Measurements from ENCODE around the gene PALLD. TPM values are rescaled to one million over a fixed set of nuclear protein-coding genes. Genes with fewer than 3 reads are reported as not detected.
A peak's percentile ranks its signal among the peaks of the same experiment; 100 is the strongest.

PALLD gene
- total RNA-seq, 1 experiment from 2014 or later = 166 TPM

DNA sequence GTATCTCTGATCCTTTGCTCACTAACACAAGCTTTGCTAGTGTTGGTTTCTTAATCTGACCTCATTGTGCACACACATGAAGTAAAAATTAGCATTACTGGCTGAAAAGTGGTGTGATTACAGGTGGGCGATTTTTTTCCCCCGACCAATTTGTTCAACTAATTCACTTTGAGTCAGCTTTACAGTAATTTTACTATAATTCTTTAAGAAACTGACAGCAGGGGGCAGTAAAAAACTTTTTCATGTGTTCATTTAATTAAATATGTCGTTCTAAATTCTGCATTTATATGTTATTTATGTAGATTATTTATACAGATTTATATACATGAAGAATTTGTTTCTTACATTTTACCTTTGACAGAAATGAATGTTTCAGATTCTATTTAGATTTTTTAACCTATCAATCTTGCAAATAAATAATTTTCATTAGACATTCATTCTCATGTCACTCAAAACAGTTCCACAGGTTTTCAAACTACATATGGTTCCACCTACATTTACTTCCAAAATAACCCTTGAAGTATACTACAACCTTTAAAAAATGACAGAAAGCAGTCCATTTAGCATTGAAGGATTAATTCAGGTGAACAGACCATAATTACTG is 17.5 kb downstream of the PALLD start:
- intact Hi-C loops (cut with micrococcal nuclease) = loop anchor here (5.0 kb wide), 1 partner anchor 403 kb away; no protein-coding TSS in a partner anchor
- Histone ChIP-seq H3K79me2 (ENCODE audit: insufficient read depth, low read length) (peaks cover 100% of the 10 kb centered on the region), H3K9me3 (ENCODE audit: control insufficient read depth in 1 of 2, insufficient read depth in 1 of 2, low read depth in 1 of 2, low read length in 2 of 2) (no peaks in the 10 kb centered on the region), H3K9me2 (ENCODE audit: insufficient read depth) (no peaks in the 10 kb centered on the region), H3K4me2 (ENCODE audit: low read length) (peak overlapping the region; percentile 17; the same call in 1 of the 2 replicates), H3K4me3 (replicated peaks in 1 of 2; ENCODE audit: low read depth in 1 of 2, low read length in 2 of 2) (no peak overlapping the region), H3K27me3 (ENCODE audit: insufficient read depth, low read length) (no peaks in the 10 kb centered on the region), H3K4me1 (ENCODE audit: control insufficient read depth in 1 of 2, insufficient read depth in 2 of 2, low read length in 2 of 2) (peaks cover 47 to 82% of the 10 kb centered on the region in 2 experiments), H4K20me1 (ENCODE audit: insufficient read depth) (no peaks in the 10 kb centered on the region), H3K36me3 (ENCODE audit: control insufficient read depth in 1 of 2, insufficient read depth in 2 of 2, low read length in 2 of 2) (peaks cover 4 to 34% of the 10 kb centered on the region in 2 experiments; a peak in 3 of 4 replicates), H3K9ac (ENCODE audit: low read length) (peak overlapping the region; percentile 4; the same call in 1 of the 2 replicates), H2AFZ (ENCODE audit: low read depth, low read length, poor library complexity, severe bottlenecking) (no peak overlapping the region), H3K27ac (ENCODE audit: low read depth, low read length) (peak overlapping the region; percentile 57; the same call in 1 of the 2 replicates)
- TF ChIP-seq TCF7L2 (IDR thresholded peaks at IDR 0.05; ENCODE audit: borderline replicate concordance, extremely low read depth, insufficient read depth, insufficient read length) (no peak), POLR2A (IDR thresholded peaks at IDR 0.05; ENCODE audit: borderline replicate concordance, extremely low read depth, insufficient read depth, insufficient read length) (no peak), JUND (IDR thresholded peaks at IDR 0.05) (no peak), RAD21 (IDR thresholded peaks at IDR 0.05; ENCODE audit: low read depth) (peak; percentile 60), CBX3 (IDR thresholded peaks at IDR 0.05; ENCODE audit: low read depth) (no peak), SIN3A (IDR thresholded peaks at IDR 0.05; ENCODE audit: low read depth) (no peak)
- TF ChIP-seq, protein P1, sequence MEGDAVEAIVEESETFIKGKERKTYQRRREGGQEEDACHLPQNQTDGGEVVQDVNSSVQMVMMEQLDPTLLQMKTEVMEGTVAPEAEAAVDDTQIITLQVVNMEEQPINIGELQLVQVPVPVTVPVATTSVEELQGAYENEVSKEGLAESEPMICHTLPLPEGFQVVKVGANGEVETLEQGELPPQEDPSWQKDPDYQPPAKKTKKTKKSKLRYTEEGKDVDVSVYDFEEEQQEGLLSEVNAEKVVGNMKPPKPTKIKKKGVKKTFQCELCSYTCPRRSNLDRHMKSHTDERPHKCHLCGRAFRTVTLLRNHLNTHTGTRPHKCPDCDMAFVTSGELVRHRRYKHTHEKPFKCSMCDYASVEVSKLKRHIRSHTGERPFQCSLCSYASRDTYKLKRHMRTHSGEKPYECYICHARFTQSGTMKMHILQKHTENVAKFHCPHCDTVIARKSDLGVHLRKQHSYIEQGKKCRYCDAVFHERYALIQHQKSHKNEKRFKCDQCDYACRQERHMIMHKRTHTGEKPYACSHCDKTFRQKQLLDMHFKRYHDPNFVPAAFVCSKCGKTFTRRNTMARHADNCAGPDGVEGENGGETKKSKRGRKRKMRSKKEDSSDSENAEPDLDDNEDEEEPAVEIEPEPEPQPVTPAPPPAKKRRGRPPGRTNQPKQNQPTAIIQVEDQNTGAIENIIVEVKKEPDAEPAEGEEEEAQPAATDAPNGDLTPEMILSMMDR (IDR thresholded peaks at IDR 0.05 in 2 of 3, conservative IDR thresholded peaks at IDR 0.05 in 1 of 3; ENCODE audit: borderline replicate concordance in 1 of 3, insufficient read depth in 1 of 3, low read depth in 2 of 3, low read length in 2 of 3) = peak; percentile 22 to 45 (median 35); a peak in 1 of 6 replicates
- TF ChIP-seq, protein P2, sequence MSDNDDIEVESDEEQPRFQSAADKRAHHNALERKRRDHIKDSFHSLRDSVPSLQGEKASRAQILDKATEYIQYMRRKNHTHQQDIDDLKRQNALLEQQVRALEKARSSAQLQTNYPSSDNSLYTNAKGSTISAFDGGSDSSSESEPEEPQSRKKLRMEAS (IDR thresholded peaks at IDR 0.05) = no peak
- no TSS peak for BruUV-seq (replicated peaks)
- ChIA-PET RAD21 (ENCODE audit: low non-redundant PET in 1 of 2, low total read pairs in 2 of 2, uncharacterized antibody in 2 of 2, unreplicated experiment in 2 of 2) (interaction anchor here (1.0 to 1.4 kb wide), 2 partner anchors 71 to 269 kb away, joined by 3 read pairs; no protein-coding TSS in a partner anchor), POLR2A (no interaction called here), CTCF (interaction anchor here (1.0 to 2.0 kb wide), 7 partner anchors 9 to 407 kb away, joined by 3 to 8 read pairs (median 4); no protein-coding TSS in a partner anchor)
- no peak for ATAC-seq
- no peak for DNase-seq (ENCODE audit: low read depth, low spot score)
